HEK293 (cell line): ENCODE data around the gene SH2B3.

Source experiments
- CTCF ChIA-PET: fragments of 350-600 bp; formaldehyde crosslinking; extraction: SDS; loops from one replicate; lab custom pipeline; 2021; ENCODE audit warnings: antibody characterized with exemption; lab: Yijun Ruan, JAX
- POLR2A ChIA-PET: fragments of 300-600 bp; formaldehyde crosslinking; extraction: SDS; loops from one replicate; lab custom pipeline; 2020; ENCODE audit warnings: antibody characterized with exemption, inconsistent platforms; lab: Yijun Ruan, JAX
- H3K27ac ChIP-seq: fragments of 200-500 bp; sonication (Bioruptor generic); 2 replicates; pipeline ENCODE4 v1.5.1; 2014; ENCODE audit warnings: low read depth, low read length, control low read depth, inconsistent platforms; ENCODE audit errors: extremely low read depth
- H3K36me3 ChIP-seq, 2 experiments: fragments of 200-500 bp in 1 of 2; sonication (Bioruptor generic) in 1 of 2; 1 replicate in 1 of 2; 2 replicates in 1 of 2; pipeline ENCODE4 v1.5.1; 2014 to 2017; ENCODE audit warnings: inconsistent platforms in 2 of 2, low read length in 2 of 2; ENCODE audit not compliant: control insufficient read depth in 2 of 2, insufficient read depth in 1 of 2
- H3K4me1 ChIP-seq: fragments of 200-500 bp; sonication (Bioruptor generic); 2 replicates; pipeline ENCODE4 v1.5.1; 2014; ENCODE audit warnings: mild to moderate bottlenecking, low read length, inconsistent platforms; ENCODE audit not compliant: control insufficient read depth, insufficient read depth
- H3K4me3 ChIP-seq: 2 replicates; pipeline ENCODE4 v1.5.1; 2011; ENCODE audit warnings: low read depth, mild to moderate bottlenecking, control low read depth, low read length, moderate library complexity
- H3K9me3 ChIP-seq: fragments of 200-500 bp; sonication (Bioruptor generic); 2 replicates; pipeline ENCODE4 v1.5.1; 2014; ENCODE audit warnings: low read depth, low read length, inconsistent platforms; ENCODE audit not compliant: control insufficient read depth, insufficient read depth
- GLI4 ChIP-seq: fragments of 450-650 bp; formaldehyde crosslinking; IDR thresholded peaks from 2 replicates; pipeline ENCODE4 v1.5.1; 2016; ENCODE audit warnings: missing biosample characterization, missing genetic modification characterization
- GLIS1 ChIP-seq: fragments of 450-650 bp; formaldehyde crosslinking; IDR thresholded peaks from 2 replicates; pipeline ENCODE4 v1.5.1; 2016; ENCODE audit warnings: missing biosample characterization, missing genetic modification characterization
- KLF7 ChIP-seq: fragments of 450-650 bp; formaldehyde crosslinking; IDR thresholded peaks from 2 replicates; pipeline ENCODE4 v1.5.1; 2016; ENCODE audit warnings: missing biosample characterization, missing genetic modification characterization, borderline replicate concordance
- SALL2 ChIP-seq: fragments of 450-650 bp; formaldehyde crosslinking; IDR thresholded peaks from 2 replicates; pipeline ENCODE4 v1.5.0; 2017; ENCODE audit warnings: missing biosample characterization, mild to moderate bottlenecking, missing genetic modification characterization, borderline replicate concordance
- TCF7L2 ChIP-seq: IDR thresholded peaks from 2 replicates; pipeline ENCODE4 v1.6.1; 2011; ENCODE audit warnings: low read depth, mild to moderate bottlenecking, inconsistent platforms, low read length, moderate library complexity, borderline replicate concordance
- ZFP41 ChIP-seq: fragments of 450-650 bp; formaldehyde crosslinking; IDR thresholded peaks from 2 replicates; pipeline ENCODE4 v1.5.1; 2016; ENCODE audit warnings: missing biosample characterization, missing genetic modification characterization, borderline replicate concordance
- ZNF132 ChIP-seq: fragments of 450-650 bp; formaldehyde crosslinking; IDR thresholded peaks from 2 replicates; pipeline ENCODE4 v1.5.1; 2017; ENCODE audit warnings: missing biosample characterization, missing genetic modification characterization, borderline replicate concordance
- ZNF16 ChIP-seq: fragments of 450-650 bp; formaldehyde crosslinking; IDR thresholded peaks from 2 replicates; pipeline ENCODE4 v1.5.1; 2016; ENCODE audit warnings: low read depth, missing biosample characterization, missing genetic modification characterization
- ZNF19 ChIP-seq: fragments of 450-650 bp; formaldehyde crosslinking; IDR thresholded peaks from 2 replicates; pipeline ENCODE4; 2016; ENCODE audit warnings: missing biosample characterization, missing genetic modification characterization, low read depth
- ZNF350 ChIP-seq: fragments of 450-650 bp; formaldehyde crosslinking; IDR thresholded peaks from 2 replicates; pipeline ENCODE4 v1.5.0; 2017; ENCODE audit warnings: missing biosample characterization, mild to moderate bottlenecking, missing genetic modification characterization
- ZNF501 ChIP-seq: fragments of 450-650 bp; formaldehyde crosslinking; IDR thresholded peaks from 2 replicates; pipeline ENCODE4 v1.5.1; 2016; ENCODE audit warnings: missing biosample characterization, missing genetic modification characterization
- ZNF514 ChIP-seq: fragments of 450-650 bp; formaldehyde crosslinking; IDR thresholded peaks from 2 replicates; pipeline ENCODE4 v1.5.1; 2016; ENCODE audit warnings: missing biosample characterization, missing genetic modification characterization
- ZNF555 ChIP-seq: fragments of 450-650 bp; formaldehyde crosslinking; conservative IDR thresholded peaks from 2 replicates; pipeline ENCODE4 v1.5.1; 2017; ENCODE audit warnings: missing biosample characterization, mild to moderate bottlenecking, missing genetic modification characterization, inconsistent platforms
- ZNF571 ChIP-seq: fragments of 450-650 bp; formaldehyde crosslinking; IDR thresholded peaks from 2 replicates; pipeline ENCODE4 v1.5.0; 2017; ENCODE audit warnings: missing biosample characterization, missing genetic modification characterization
- ZNF580 ChIP-seq: fragments of 450-650 bp; formaldehyde crosslinking; IDR thresholded peaks from 2 replicates; pipeline ENCODE4 v1.5.1; 2016; ENCODE audit warnings: missing biosample characterization, missing genetic modification characterization
- ZNF629 ChIP-seq: fragments of 450-650 bp; formaldehyde crosslinking; IDR thresholded peaks from 2 replicates; pipeline ENCODE4 v1.5.1; 2017; ENCODE audit warnings: missing biosample characterization, missing genetic modification characterization
- ZNF658 ChIP-seq: fragments of 450-650 bp; formaldehyde crosslinking; IDR thresholded peaks from 2 replicates; pipeline ENCODE4; 2016; ENCODE audit warnings: missing biosample characterization, missing genetic modification characterization
- ZNF660 ChIP-seq: fragments of 450-650 bp; IDR thresholded peaks from 2 replicates; pipeline ENCODE4 v1.5.1; 2018; ENCODE audit warnings: missing biosample characterization, mild to moderate bottlenecking, missing genetic modification characterization
- ZNF747 ChIP-seq: fragments of 450-650 bp; formaldehyde crosslinking; IDR thresholded peaks from 2 replicates; pipeline ENCODE4 v1.5.1; 2016; ENCODE audit warnings: missing biosample characterization, missing genetic modification characterization
- ZSCAN23 ChIP-seq: fragments of 450-650 bp; formaldehyde crosslinking; IDR thresholded peaks from 2 replicates; pipeline ENCODE4 v1.5.1; 2016; ENCODE audit warnings: missing biosample characterization, missing genetic modification characterization
- TF ChIP-seq, protein P1 (sequence below): fragments of 450-650 bp; formaldehyde crosslinking; IDR thresholded peaks from 2 replicates; pipeline ENCODE4 v1.5.1; 2016; ENCODE audit warnings: missing biosample characterization, missing genetic modification characterization
- TF ChIP-seq, protein P2 (sequence below): fragments of 450-650 bp; formaldehyde crosslinking; IDR thresholded peaks from 2 replicates; pipeline ENCODE4 v1.5.1; 2016; ENCODE audit warnings: missing biosample characterization, missing genetic modification characterization

The SH2B3 gene

GRCh38 chr12:111434049-111434448 lies 28.3 kb downstream of the SH2B3 start:
- ChIA-PET CTCF (interaction anchor here (0.6 to 2.6 kb wide), 4 partner anchors 16 to 30 kb away, joined by 3 to 10 read pairs (median 4); no protein-coding TSS in a partner anchor), POLR2A (no interaction called here)
- H3K4me1 ChIP-seq: peaks cover 6% of the 10 kb centered on the region; the same call in 1 of the 2 replicates
- H3K9me3 ChIP-seq: no peaks in the 10 kb centered on the region
- TF ChIP-seq ZNF514 (tag by site-specific recombination): no peak
- no peak for TF ChIP-seq ZNF350 (tag by site-specific recombination)
- no peak for TF ChIP-seq GLI4 (tag by site-specific recombination)
- TF ChIP-seq, protein P1, sequence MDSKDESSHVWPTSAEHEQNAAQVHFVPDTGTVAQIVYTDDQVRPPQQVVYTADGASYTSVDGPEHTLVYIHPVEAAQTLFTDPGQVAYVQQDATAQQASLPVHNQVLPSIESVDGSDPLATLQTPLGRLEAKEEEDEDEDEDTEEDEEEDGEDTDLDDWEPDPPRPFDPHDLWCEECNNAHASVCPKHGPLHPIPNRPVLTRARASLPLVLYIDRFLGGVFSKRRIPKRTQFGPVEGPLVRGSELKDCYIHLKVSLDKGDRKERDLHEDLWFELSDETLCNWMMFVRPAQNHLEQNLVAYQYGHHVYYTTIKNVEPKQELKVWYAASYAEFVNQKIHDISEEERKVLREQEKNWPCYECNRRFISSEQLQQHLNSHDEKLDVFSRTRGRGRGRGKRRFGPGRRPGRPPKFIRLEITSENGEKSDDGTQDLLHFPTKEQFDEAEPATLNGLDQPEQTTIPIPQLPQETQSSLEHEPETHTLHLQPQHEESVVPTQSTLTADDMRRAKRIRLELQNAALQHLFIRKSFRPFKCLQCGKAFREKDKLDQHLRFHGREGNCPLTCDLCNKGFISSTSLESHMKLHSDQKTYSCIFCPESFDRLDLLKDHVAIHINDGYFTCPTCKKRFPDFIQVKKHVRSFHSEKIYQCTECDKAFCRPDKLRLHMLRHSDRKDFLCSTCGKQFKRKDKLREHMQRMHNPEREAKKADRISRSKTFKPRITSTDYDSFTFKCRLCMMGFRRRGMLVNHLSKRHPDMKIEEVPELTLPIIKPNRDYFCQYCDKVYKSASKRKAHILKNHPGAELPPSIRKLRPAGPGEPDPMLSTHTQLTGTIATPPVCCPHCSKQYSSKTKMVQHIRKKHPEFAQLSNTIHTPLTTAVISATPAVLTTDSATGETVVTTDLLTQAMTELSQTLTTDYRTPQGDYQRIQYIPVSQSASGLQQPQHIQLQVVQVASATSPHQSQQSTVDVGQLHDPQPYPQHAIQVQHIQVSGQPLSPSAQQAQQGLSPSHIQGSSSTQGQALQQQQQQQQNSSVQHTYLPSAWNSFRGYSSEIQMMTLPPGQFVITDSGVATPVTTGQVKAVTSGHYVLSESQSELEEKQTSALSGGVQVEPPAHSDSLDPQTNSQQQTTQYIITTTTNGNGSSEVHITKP: no peak
- TF ChIP-seq ZNF580 (tag by site-specific recombination): no peak
- TF ChIP-seq TCF7L2: no peak
- no peak for TF ChIP-seq ZNF19 (tag by site-specific recombination)
- TF ChIP-seq, protein P2, sequence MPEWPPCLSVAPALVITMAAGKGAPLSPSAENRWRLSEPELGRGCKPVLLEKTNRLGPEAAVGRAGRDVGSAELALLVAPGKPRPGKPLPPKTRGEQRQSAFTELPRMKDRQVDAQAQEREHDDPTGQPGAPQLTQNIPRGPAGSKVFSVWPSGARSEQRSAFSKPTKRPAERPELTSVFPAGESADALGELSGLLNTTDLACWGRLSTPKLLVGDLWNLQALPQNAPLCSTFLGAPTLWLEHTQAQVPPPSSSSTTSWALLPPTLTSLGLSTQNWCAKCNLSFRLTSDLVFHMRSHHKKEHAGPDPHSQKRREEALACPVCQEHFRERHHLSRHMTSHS (tag by site-specific recombination): no peak
- no peak for TF ChIP-seq ZNF658
- no peak for TF ChIP-seq ZNF16 (tag by site-specific recombination)
- no peak for TF ChIP-seq ZFP41 (tag by site-specific recombination)
- TF ChIP-seq ZNF132 (tag by site-specific recombination): no peak
- TF ChIP-seq ZNF501: no peak
- no peak for TF ChIP-seq SALL2 (tag by site-specific recombination)
- no peak for TF ChIP-seq GLIS1 (tag by site-specific recombination)
- TF ChIP-seq ZNF555 (tag by site-specific recombination): no peak
- TF ChIP-seq ZNF660: no peak
- no peak for TF ChIP-seq ZNF747 (tag by site-specific recombination)
- TF ChIP-seq ZSCAN23 (tag by site-specific recombination): no peak
- no peak for TF ChIP-seq KLF7
- no peak overlapping the region for H3K27ac ChIP-seq
- H3K36me3 ChIP-seq: no peaks in the 10 kb centered on the region; a peak in 1 of 3 replicates
- no peak overlapping the region for H3K4me3 ChIP-seq

- TF ChIP-seq ZNF571 (tag by site-specific recombination): no peak
- peak; percentile 30; the same call in 1 of the 2 replicates for TF ChIP-seq ZNF629 (tag by site-specific recombination)
- Histone ChIP-seq H3K36me3 (no peaks in the 10 kb centered on the region; a peak in 1 of 3 replicates), H3K27ac (no peak overlapping the region), H3K9me3 (no peaks in the 10 kb centered on the region), H3K4me1 (peaks cover 6% of the 10 kb centered on the region; the same call in 1 of the 2 replicates), H3K4me3 (no peak overlapping the region)
- ChIA-PET CTCF (interaction anchor here (0.8 to 2.6 kb wide), 3 partner anchors 17 to 38 kb away, joined by 3 to 10 read pairs (median 4); no protein-coding TSS in a partner anchor), POLR2A (interaction anchor here (0.5 kb wide), 1 partner anchor 424 kb away, joined by 5 read pairs; no protein-coding TSS in a partner anchor)
Measured at GRCh38 chr12:111434680-111435338, 29.1 kb downstream of the SH2B3 start.
